Fibroblast of skin of left biceps (primary cell): ENCODE measurements around the gene SUCLA2.

Source experiments
- DNase-seq, 2 experiments: peaks; one replicate each; pipeline ENCODE4 v3.0.0-alpha.2; 2013; ENCODE audit warnings: low read depth in 2 of 2

The SUCLA2 gene

DNA sequence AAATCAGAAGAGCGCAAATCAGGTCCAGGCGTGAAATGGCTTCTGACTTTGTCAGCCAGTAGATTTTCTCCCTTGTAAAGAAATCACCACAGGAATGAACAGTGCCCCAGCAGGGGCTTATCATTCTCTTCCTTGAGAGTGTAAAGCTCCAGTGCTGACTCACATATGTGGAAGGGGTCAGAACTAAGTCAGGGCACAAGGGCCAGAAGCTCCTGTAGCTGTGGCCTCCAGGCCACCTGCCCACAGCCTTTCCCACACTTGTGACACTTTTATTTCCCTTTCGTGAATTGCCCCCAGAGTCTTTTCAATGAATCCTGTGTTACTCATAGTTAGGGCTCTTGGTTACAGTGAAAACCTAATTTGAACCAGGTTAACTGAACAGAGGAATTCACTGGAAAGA, 99.6 kb downstream of the SUCLA2 start:
- peak; percentile 43 to 51 for DNase-seq

DNA sequence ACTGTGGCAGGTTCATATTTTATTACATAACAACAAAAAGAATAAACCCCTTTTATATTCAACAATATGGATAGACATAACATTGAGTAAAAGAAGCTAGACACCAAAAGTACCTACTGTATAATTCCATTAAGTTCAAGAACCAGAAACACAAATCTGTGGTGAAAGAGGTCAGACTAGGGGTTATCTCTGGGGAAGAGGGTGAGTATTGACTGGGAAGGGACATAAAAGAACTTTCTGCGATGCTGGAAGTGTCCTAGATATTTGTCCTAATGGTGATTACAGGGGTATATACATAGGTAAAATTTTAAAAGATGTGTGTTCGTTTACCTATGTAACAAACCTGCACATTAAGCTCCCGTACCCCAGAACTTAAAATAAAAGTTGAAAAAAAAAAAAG, 103.0 kb downstream of the SUCLA2 start:
- DNase-seq: no peak

DNA sequence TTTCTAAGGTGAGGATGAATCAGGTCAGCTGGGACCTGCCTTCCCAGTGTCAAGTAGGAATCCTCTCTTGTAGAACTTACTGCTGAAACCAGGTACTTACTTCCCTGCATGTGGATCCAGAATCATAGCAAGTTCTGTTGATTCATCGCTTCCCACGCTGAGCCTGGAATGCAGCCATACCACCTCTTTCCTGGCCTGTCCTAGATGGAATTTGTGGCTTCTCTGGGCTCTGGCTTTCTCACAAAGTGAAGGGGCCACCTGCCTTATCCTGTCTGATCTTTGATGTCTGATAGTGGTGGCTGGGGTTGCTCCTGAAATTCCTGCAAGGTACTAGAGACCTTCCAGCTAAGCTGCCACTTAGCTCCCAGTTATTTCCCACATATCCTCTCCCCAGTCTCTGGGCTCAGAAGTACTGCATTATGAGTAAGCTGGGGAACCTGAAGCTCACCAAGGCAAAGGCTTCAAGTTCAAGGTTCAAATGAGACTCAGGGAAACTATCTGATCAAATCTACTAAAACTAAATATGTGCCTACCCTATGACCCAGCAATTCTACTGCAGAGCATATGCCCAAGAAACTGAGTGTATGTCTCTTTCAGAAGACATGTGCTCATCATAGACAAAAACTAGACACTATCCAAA, 103.5 kb downstream of the SUCLA2 start:
- DNase-seq: peak in 1 of 2 experiments; percentile 26

DNA sequence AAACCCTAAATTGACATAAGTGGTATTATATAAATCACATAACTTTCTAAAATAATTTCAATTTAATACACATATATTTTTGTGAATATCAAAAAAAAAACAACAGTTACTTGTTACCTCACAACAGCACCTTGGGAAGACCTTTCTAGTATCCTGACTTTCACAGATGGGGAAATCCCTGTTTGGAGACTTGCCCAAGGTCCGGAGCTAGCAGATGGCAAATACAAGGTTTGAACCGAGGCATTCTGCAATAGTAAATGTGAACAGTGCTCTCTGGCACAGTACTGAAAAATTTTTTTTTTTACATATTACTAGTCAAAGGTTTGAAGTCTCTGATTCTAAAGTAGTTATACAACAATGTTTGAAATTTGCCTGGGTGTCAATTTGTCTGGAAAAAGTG, 104.5 kb downstream of the SUCLA2 start:
- DNase-seq: no peak

DNA sequence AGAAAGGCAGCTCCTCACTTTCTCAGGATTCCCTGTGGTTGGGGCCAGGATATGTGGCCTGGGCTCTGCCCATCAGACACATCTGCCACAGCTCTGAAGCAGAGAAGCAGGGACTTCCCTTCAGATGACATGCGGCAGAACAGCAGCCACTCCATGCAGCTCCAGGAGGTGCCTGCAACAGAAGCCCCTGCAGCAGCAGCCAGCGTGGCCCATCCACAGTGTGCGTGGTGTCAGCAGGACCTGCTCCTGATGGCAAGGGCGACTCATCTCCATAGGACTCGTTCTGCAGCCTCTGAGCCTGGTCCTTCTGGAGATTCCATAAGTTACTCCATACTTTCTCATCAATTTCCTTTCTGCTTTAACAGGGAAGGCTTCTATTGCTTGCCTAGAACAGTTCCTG, 105.0 kb downstream of the SUCLA2 start:
- no peak for DNase-seq

DNA sequence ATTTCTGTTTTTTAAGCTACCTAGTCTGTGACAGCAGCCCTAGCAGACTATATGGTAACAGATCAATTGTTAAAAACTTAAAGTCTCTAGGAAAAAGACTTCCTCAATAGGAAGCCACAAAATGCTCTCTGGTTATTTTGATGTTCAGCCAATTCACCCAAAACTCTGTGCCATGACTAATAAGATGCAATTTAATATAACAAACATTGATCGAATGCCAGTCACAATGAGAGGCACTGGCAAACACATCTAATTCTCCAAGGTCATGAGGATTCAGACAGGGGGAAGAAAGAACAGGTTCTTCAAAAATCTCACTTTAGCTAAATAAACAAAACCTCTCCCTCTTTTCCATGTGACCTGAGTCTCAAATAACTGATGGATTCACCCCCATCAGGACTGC, 107.5 kb downstream of the SUCLA2 start:
- DNase-seq: no peak
